A549 (cell line): ENCODE data around the gene KCNK17. TPM values are rescaled to one million over a fixed set of nuclear protein-coding genes. Genes with fewer than 3 reads are reported as not detected.

Experiments used
- ATAC-seq, 2 experiments: fragments of 200-7000 bp in 1 of 2; fragments of >200 bp in 1 of 2; cut with Nextera tagmentation in 1 of 2; cut with Tn5 transposase in 1 of 2; 3 replicates each; pipeline versions ENCODE4 v1.8.0 to v1.9.1; 2018 to 2020; ENCODE audit warnings: mild to moderate bottlenecking in 1 of 2, moderate library complexity in 1 of 2
- CTCF ChIA-PET: fragments of 300-600 bp; sonication (Branson Sonifier 250); formaldehyde crosslinking; extraction: SDS; loops from one replicate; lab custom pipeline; 2021; ENCODE audit warnings: antibody characterized with exemption, inconsistent platforms; lab: Yijun Ruan, JAX
- POLR2A ChIA-PET: fragments of 350-600 bp; formaldehyde crosslinking; extraction: SDS; loops from one replicate; lab custom pipeline; 2021; ENCODE audit warnings: antibody characterized with exemption, inconsistent platforms; lab: Yijun Ruan, JAX
- DNase-seq, 2 experiments: peaks; one replicate each; pipeline versions ENCODE4 v3.0.0 to v3.0.0-alpha.2; 2011 to 2016; ENCODE audit warnings: low read depth in 1 of 2, low spot score in 1 of 2
- FAIRE-seq: peaks from 2 replicates; lab custom pipeline; 2011; peaks lifted over from hg19 to GRCh38; lab: Jason Lieb, UNC
- H3K27ac ChIP-seq, 2 experiments: fragments of >200 bp; sonication (Bioruptor Twin); formaldehyde crosslinking; 3 replicates each; pipeline ENCODE4 v1.5.1; 2016 to 2017
- H3K4me1 ChIP-seq: fragments of >200 bp; sonication (Bioruptor Twin); formaldehyde crosslinking; 3 replicates; pipeline ENCODE4 v1.6.1; 2016
- H3K4me2 ChIP-seq: fragments of >200 bp; sonication (Bioruptor Twin); formaldehyde crosslinking; 3 replicates; pipeline ENCODE4 v1.6.1; 2016
- H3K4me3 ChIP-seq: fragments of >200 bp; sonication (Bioruptor Twin); formaldehyde crosslinking; 3 replicates; pipeline ENCODE4 v1.5.1; 2016
- H3K9me3 ChIP-seq: fragments of >200 bp; sonication (Bioruptor Twin); formaldehyde crosslinking; 3 replicates; pipeline ENCODE4 v1.6.1; 2016
- BHLHE40 ChIP-seq: IDR thresholded peaks from 2 replicates; pipeline ENCODE4 v1.6.1; 2012; ENCODE audit warnings: low read depth, low read length, inconsistent platforms
- ELK1 ChIP-seq: fragments of 150-350 bp; IDR thresholded peaks from 2 replicates; pipeline ENCODE4 v1.6.1; 2014; ENCODE audit warnings: low read depth, mild to moderate bottlenecking, low read length
- EP300 ChIP-seq, 2 experiments: fragments of >200 bp; sonication (Bioruptor Twin); formaldehyde crosslinking; IDR thresholded peaks; 2 replicates in 1 of 2; 3 replicates in 1 of 2; pipeline ENCODE4 v1.6.1; 2016 to 2017
- FOSB ChIP-seq: fragments of 250-450 bp; sonication (Bioruptor Pico); IDR thresholded peaks from 2 replicates; pipeline ENCODE4 v1.5.0; 2020; ENCODE audit warnings: mild to moderate bottlenecking, moderate library complexity
- FOXS1 ChIP-seq: fragments of 250-450 bp; sonication (Bioruptor Pico); IDR thresholded peaks from 2 replicates; pipeline ENCODE4 v1.5.0; 2020; ENCODE audit warnings: mild to moderate bottlenecking, moderate library complexity
- GATA3 ChIP-seq: IDR thresholded peaks from 2 replicates; pipeline ENCODE4 v1.6.1; 2012; ENCODE audit warnings: borderline replicate concordance
- HOXA7 ChIP-seq: fragments of 250-450 bp; sonication (Bioruptor Pico); IDR thresholded peaks from 2 replicates; pipeline ENCODE4 v1.5.0; 2020; ENCODE audit warnings: mild to moderate bottlenecking, moderate library complexity
- HOXB13 ChIP-seq: fragments of 250-450 bp; sonication (Bioruptor Pico); IDR thresholded peaks from 2 replicates; pipeline ENCODE4 v1.5.0; 2020; ENCODE audit warnings: low read depth, mild to moderate bottlenecking, moderate library complexity
- MYC ChIP-seq: IDR thresholded peaks from 2 replicates; pipeline ENCODE4 v1.6.1; 2012; ENCODE audit warnings: mild to moderate bottlenecking, inconsistent platforms, low read length, improper control_type of control experiment, borderline replicate concordance
- NPAS2 ChIP-seq: fragments of 250-450 bp; sonication (Bioruptor Pico); IDR thresholded peaks from 2 replicates; pipeline ENCODE4 v1.8.0; 2022; ENCODE audit warnings: mild to moderate bottlenecking, moderate library complexity, borderline replicate concordance
- RARB ChIP-seq: fragments of 250-450 bp; sonication (Bioruptor Pico); IDR thresholded peaks from 2 replicates; pipeline ENCODE4 v1.8.0; 2021; ENCODE audit warnings: mild to moderate bottlenecking, moderate library complexity
- RFX5 ChIP-seq: fragments of 450-650 bp; IDR thresholded peaks from 2 replicates; pipeline ENCODE4 v1.7.1; 2014; ENCODE audit warnings: antibody characterized with exemption, mild to moderate bottlenecking, moderate library complexity
- TFCP2L1 ChIP-seq: fragments of 250-450 bp; sonication (Bioruptor Pico); IDR thresholded peaks from 2 replicates; pipeline ENCODE4 v1.5.0; 2021; ENCODE audit warnings: mild to moderate bottlenecking
- TP53 ChIP-seq: fragments of 250-450 bp; sonication (Bioruptor Pico); IDR thresholded peaks from 2 replicates; pipeline ENCODE4 v1.5.0; 2021; ENCODE audit warnings: mild to moderate bottlenecking, moderate library complexity
- USF2 ChIP-seq: fragments of 450-650 bp; IDR thresholded peaks from 2 replicates; pipeline ENCODE4 v1.6.1; 2014; ENCODE audit warnings: antibody characterized with exemption
- WGBS: methylation state at CpG from one replicate; pipeline ENCODE4 v1.1.6; 2017; ENCODE audit errors: missing lambda C conversion rate; 5-methylcytosine and 5-hydroxymethylcytosine counted together
- polyA plus RNA-seq, 4 experiments: library from polyadenylated mRNA; depleted of rRNA in 3 of 4; stranded (reverse); fragments of >200 nt; fragmentation: RNase III in 1 of 4; extraction: RNeasy Plus Mini Kit Qiagen cat#74134 plus additional on column Dnase treatment in 1 of 4; gene quantifications; 2 replicates in 3 of 4; 3 replicates in 1 of 4; pipeline ENCODE4 v1.2.3, GENCODE V29; 2011 to 2017
- TF ChIP-seq, protein P1 (sequence below): fragments of 200-600 bp; sonication (generic); IDR thresholded peaks from 2 replicates; pipeline ENCODE4 v1.6.1; 2016; ENCODE audit warnings: antibody characterized with exemption, mild to moderate bottlenecking, moderate library complexity
- TF ChIP-seq, protein P2 (sequence below): IDR thresholded peaks from 2 replicates; pipeline ENCODE4 v1.6.1; 2012
- TF ChIP-seq, protein P3 (sequence below): fragments of >200 bp; sonication (Bioruptor Twin); formaldehyde crosslinking; IDR thresholded peaks from 2 replicates; pipeline ENCODE4 v1.6.1; 2016
- TF ChIP-seq, protein P4 (sequence below): fragments of >200 bp; sonication (Bioruptor Twin); formaldehyde crosslinking; IDR thresholded peaks from 3 replicates; pipeline ENCODE4 v1.6.1; 2016

KCNK17 gene
- polyA plus RNA-seq, 2 of the 4 experiments (the other 2 are of a cell fraction) = not detected

DNA sequence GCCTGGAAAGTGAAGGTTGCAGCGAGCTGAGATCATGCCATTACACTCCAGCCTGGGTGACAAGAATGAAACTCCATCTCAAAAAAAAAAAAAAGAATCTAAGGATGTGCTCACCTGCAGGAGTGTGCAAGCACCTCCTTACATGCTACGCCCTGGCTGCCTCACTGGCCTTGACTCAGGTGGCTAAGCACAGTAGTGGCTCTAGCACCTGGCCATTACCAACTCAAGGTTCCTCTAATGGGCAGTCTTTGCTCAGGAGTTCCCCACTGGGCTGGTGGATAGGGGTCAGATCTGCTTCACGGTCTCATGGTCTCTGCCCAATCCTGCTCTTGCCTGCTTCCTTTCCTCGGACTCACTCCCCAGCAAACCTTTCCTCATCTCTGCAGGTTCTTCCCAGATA, 39.7 kb downstream of the KCNK17 start:
- ChIA-PET CTCF (interaction anchor here (1.2 kb wide), 1 partner anchor 28 kb away, joined by 3 read pairs; no protein-coding TSS in a partner anchor), POLR2A (interaction anchor here (0.7 kb wide), 1 partner anchor 21 kb away, joined by 5 read pairs; no protein-coding TSS in a partner anchor)
- H3K4me3 ChIP-seq = no peak overlapping the region
- H3K4me2 ChIP-seq = no peak overlapping the region
- ATAC-seq = no peak
- no peak for DNase-seq
- no peaks in the 10 kb centered on the region for H3K4me1 ChIP-seq
- TF ChIP-seq TFCP2L1 (CRISPR knock-in tag) (no peak), RFX5 (no peak), RARB (no peak), GATA3 (no peak), USF2 (no peak), TP53 (CRISPR knock-in tag) (no peak), BHLHE40 (no peak)
- TF ChIP-seq, protein P1, sequence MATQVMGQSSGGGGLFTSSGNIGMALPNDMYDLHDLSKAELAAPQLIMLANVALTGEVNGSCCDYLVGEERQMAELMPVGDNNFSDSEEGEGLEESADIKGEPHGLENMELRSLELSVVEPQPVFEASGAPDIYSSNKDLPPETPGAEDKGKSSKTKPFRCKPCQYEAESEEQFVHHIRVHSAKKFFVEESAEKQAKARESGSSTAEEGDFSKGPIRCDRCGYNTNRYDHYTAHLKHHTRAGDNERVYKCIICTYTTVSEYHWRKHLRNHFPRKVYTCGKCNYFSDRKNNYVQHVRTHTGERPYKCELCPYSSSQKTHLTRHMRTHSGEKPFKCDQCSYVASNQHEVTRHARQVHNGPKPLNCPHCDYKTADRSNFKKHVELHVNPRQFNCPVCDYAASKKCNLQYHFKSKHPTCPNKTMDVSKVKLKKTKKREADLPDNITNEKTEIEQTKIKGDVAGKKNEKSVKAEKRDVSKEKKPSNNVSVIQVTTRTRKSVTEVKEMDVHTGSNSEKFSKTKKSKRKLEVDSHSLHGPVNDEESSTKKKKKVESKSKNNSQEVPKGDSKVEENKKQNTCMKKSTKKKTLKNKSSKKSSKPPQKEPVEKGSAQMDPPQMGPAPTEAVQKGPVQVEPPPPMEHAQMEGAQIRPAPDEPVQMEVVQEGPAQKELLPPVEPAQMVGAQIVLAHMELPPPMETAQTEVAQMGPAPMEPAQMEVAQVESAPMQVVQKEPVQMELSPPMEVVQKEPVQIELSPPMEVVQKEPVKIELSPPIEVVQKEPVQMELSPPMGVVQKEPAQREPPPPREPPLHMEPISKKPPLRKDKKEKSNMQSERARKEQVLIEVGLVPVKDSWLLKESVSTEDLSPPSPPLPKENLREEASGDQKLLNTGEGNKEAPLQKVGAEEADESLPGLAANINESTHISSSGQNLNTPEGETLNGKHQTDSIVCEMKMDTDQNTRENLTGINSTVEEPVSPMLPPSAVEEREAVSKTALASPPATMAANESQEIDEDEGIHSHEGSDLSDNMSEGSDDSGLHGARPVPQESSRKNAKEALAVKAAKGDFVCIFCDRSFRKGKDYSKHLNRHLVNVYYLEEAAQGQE = no peak
- TF ChIP-seq, protein P2, sequence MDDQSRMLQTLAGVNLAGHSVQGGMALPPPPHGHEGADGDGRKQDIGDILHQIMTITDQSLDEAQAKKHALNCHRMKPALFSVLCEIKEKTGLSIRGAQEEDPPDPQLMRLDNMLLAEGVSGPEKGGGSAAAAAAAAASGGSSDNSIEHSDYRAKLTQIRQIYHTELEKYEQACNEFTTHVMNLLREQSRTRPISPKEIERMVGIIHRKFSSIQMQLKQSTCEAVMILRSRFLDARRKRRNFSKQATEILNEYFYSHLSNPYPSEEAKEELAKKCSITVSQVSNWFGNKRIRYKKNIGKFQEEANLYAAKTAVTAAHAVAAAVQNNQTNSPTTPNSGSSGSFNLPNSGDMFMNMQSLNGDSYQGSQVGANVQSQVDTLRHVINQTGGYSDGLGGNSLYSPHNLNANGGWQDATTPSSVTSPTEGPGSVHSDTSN = no peak
- WGBS = 34% methylated on average over 4 of the region's 4 CpGs
- FAIRE-seq = no peak
- no peaks in the 10 kb centered on the region for H3K9me3 ChIP-seq
- H3K27ac ChIP-seq = no peak overlapping the region

GRCh38 chr6:39273406-39273821, 40.8 kb downstream of the KCNK17 start:
- ChIA-PET CTCF (no interaction called here), POLR2A (no interaction called here)
- no peak for TF ChIP-seq ELK1
- TF ChIP-seq HOXB13 = no peak
- TF ChIP-seq EP300 (IDR thresholded peaks at IDR 0.05) = no peak
- TF ChIP-seq HOXA7 (CRISPR knock-in tag) = no peak
- TF ChIP-seq FOXS1 = no peak
- TF ChIP-seq, protein P3, sequence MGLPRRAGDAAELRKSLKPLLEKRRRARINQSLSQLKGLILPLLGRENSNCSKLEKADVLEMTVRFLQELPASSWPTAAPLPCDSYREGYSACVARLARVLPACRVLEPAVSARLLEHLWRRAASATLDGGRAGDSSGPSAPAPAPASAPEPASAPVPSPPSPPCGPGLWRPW = no peak
- TF ChIP-seq MYC = no peak
- no peak for TF ChIP-seq NPAS2 (CRISPR knock-in tag)
- TF ChIP-seq RARB = no peak
- TF ChIP-seq TFCP2L1 (CRISPR knock-in tag) = no peak
- DNase-seq (no peak), FAIRE-seq (no peak), ATAC-seq (no peak)
- Histone ChIP-seq H3K27ac (no peak overlapping the region), H3K4me3 (no peak overlapping the region), H3K9me3 (no peaks in the 10 kb centered on the region), H3K4me2 (no peak overlapping the region), H3K4me1 (no peaks in the 10 kb centered on the region)
- WGBS = 62% methylated on average over 6 of the region's 6 CpGs

GRCh38 chr6:39269961-39270360, 44.3 kb downstream of the KCNK17 start:
- ATAC-seq (no peak), FAIRE-seq (no peak), DNase-seq (no peak)
- Histone ChIP-seq H3K27ac (no peak overlapping the region), H3K4me3 (no peak overlapping the region), H3K9me3 (no peaks in the 10 kb centered on the region), H3K4me1 (no peaks in the 10 kb centered on the region), H3K4me2 (no peak overlapping the region)
- ChIA-PET CTCF (no interaction called here), POLR2A (no interaction called here)
- no peak for TF ChIP-seq GATA3
- TF ChIP-seq, protein P4, sequence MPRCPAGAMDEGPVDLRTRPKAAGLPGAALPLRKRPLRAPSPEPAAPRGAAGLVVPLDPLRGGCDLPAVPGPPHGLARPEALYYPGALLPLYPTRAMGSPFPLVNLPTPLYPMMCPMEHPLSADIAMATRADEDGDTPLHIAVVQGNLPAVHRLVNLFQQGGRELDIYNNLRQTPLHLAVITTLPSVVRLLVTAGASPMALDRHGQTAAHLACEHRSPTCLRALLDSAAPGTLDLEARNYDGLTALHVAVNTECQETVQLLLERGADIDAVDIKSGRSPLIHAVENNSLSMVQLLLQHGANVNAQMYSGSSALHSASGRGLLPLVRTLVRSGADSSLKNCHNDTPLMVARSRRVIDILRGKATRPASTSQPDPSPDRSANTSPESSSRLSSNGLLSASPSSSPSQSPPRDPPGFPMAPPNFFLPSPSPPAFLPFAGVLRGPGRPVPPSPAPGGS = no peak
- no peak for TF ChIP-seq FOXS1
- TF ChIP-seq FOSB (CRISPR knock-in tag) = no peak
- 48% methylated on average over 1 of the region's 1 CpG for WGBS
